ENCODE measurements around the gene TRABD2B.

Gene TRABD2B

DNA sequence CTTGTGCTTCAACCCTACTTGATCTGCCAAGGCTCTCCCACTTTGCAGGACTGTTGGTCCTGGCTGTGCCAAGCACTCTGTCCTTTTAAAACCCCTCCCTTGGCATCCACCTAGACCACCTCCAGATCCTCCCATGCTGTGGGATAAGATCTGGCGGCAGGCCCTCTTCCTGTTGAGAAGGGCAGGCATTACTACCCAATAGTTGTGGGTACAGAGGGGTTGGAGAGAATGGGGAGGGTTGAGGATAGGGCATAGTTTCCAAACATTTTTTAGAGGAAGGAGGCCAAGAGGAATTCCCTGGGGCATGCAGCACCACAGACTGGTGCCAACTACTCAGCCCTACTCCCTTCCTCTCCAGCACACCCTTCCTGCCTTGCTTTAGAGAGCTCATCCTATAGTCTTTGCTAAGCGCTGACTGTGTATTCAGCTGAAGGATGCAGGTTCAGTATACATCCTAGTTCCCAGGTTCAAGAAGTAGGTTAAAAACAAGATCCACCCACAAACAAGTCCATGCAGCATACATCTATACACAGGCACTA, 70.7 kb downstream of the TRABD2B start:
- Histone ChIP-seq H3K36me3 (ENCODE audit: control insufficient read depth in 1 of 2, insufficient read depth in 2 of 2, low read length in 2 of 2) (no peaks in the 10 kb centered on the region), H3K27ac (ENCODE audit: low read depth, low read length) (no peak overlapping the region), H3K4me1 (ENCODE audit: control insufficient read depth in 1 of 2, insufficient read depth in 2 of 2, low read length in 2 of 2) (no peaks in the 10 kb centered on the region), H3K9ac (ENCODE audit: low read depth in 1 of 2, low read length in 2 of 2) (no peak overlapping the region), H3K4me3 (ENCODE audit: low read depth in 1 of 2, low read length in 2 of 2) (no peak overlapping the region), H3K27me3 (ENCODE audit: control insufficient read depth in 1 of 2, insufficient read depth in 2 of 2, low read length in 2 of 2) (no peaks in the 10 kb centered on the region), H3K9me3 (ENCODE audit: control insufficient read depth in 1 of 2, low read length in 2 of 2) (no peaks in the 10 kb centered on the region)

DNA sequence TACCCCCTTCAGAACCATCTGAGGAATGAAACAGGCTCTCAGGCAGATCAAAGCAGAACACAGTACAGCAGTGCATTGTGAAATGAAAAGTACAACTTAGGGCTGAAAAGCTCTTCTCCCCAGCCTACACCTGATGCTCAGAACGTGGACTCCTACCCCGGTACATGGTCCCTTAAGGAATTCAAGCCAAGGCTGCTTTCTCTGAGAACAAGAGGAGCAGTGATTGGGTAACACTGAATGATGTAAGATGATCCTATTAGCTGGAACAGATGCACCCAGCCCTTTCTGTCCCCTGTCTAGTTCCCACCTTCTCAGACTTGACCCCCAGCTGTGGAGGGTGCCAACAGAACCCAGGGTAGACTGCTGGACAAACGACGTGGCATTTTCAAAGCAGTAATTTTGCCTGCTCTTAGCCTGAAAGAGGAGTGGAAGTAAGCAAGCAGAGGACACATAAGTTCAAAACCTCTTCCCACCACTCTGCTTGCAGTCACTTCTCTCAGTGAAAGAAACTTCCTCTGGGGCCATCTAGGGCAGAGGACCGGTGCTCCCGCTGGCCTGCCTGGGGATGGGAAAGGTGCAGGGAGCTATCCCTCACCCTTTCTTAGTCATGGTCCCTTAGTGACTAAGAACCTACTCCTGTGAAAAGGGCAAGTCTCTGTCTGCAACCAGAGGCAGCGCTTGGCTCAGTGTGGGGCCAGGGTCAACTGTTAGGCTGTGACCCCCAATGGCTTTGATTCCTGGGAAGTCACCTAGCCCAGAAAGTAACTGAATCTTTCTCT, 72.7 kb downstream of the TRABD2B start:
- Histone ChIP-seq H3K36me3 (ENCODE audit: control insufficient read depth in 1 of 2, insufficient read depth in 2 of 2, low read length in 2 of 2) (no peaks in the 10 kb centered on the region), H3K4me1 (ENCODE audit: control insufficient read depth in 1 of 2, insufficient read depth in 2 of 2, low read length in 2 of 2) (peaks cover 2 to 5% of the 10 kb centered on the region in 2 donors)

DNA sequence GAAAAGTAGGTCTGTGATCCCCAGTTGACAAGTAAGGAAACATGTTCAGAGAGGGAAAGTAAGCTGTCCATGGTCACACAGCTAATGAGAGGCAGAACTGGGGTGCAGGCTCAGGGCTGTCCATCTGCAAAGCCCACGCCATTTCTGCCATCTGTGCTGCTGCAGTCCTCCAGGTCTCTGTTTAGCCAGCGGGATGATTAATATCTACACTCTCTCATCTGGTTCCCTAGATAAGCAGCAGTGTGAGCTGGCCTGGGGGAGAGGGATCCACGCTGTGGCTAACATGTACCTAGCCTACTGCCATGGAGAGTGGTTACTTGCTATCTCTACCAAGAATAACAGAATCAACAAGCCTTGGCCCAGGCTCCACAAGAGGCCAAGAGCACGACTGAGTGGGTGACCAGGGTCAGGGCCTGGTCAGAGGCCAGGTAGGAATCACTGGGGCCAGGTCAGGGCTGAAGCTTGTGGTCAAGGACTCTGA, 75.2 kb downstream of the TRABD2B start:
- Histone ChIP-seq H3K27ac (ENCODE audit: low read depth, low read length) (no peak overlapping the region), H3K27me3 (ENCODE audit: control insufficient read depth in 1 of 2, insufficient read depth in 2 of 2, low read length in 2 of 2) (no peaks in the 10 kb centered on the region), H3K4me1 (ENCODE audit: control insufficient read depth in 1 of 2, insufficient read depth in 2 of 2, low read length in 2 of 2) (peaks cover 19 to 22% of the 10 kb centered on the region in 2 donors), H3K36me3 (ENCODE audit: control insufficient read depth in 1 of 2, insufficient read depth in 2 of 2, low read length in 2 of 2) (no peaks in the 10 kb centered on the region), H3K4me3 (ENCODE audit: low read depth in 1 of 2, low read length in 2 of 2) (no peak overlapping the region), H3K9ac (ENCODE audit: low read depth in 1 of 2, low read length in 2 of 2) (no peak overlapping the region), H3K9me3 (ENCODE audit: control insufficient read depth in 1 of 2, low read length in 2 of 2) (no peaks in the 10 kb centered on the region)

More for the DNA sequence above, 72.7 kb downstream of the TRABD2B start:
- no peaks in the 10 kb centered on the region for H3K9me3 ChIP-seq (ENCODE audit: control insufficient read depth in 1 of 2, low read length in 2 of 2)
- H3K27me3 ChIP-seq (ENCODE audit: control insufficient read depth in 1 of 2, insufficient read depth in 2 of 2, low read length in 2 of 2): no peaks in the 10 kb centered on the region
- no peak overlapping the region for H3K9ac ChIP-seq (ENCODE audit: low read depth in 1 of 2, low read length in 2 of 2)
- H3K27ac ChIP-seq (ENCODE audit: low read depth, low read length): no peak overlapping the region
- no peak overlapping the region for H3K4me3 ChIP-seq (ENCODE audit: low read depth in 1 of 2, low read length in 2 of 2)

DNA sequence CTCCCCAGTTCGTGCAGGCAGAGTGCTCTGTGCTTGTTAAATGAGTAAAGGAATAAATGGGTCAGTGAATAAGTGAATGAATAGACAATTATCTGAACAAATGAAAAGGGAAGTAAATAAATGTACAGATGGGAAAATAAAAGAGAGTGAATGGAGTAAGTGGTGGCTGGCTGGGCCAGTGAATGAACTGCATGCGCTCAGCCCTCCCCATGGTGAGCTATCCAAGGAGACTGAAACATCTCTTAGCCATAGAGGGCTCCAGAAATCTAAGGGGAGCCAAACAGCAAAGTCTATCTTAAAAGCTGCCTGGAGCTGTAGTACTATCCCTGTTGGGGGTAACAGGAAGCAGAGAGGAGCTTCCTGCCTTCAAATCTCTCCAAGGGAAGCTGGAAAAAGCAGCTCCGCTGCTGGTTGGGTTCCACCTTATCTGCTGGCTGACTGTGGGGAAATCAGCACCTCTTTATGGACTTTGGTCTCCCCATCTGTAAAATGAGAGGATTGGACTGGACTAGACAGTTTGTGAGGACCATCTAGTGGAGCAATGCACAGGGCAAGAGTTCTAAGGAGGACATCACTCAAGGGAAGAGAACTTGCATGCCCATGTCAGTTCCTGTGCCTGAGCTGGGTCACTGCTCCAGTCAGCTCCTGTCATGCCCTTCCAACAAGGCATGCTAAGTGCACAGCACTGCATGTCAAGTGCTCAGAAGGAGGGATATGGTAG, 77.9 kb downstream of the TRABD2B start:
- no peak overlapping the region for H3K9ac ChIP-seq (ENCODE audit: low read depth in 1 of 2, low read length in 2 of 2)
- no peaks in the 10 kb centered on the region for H3K36me3 ChIP-seq (ENCODE audit: control insufficient read depth in 1 of 2, insufficient read depth in 2 of 2, low read length in 2 of 2)
- H3K4me3 ChIP-seq (ENCODE audit: low read depth in 1 of 2, low read length in 2 of 2): no peak overlapping the region
- no peak overlapping the region for H3K27ac ChIP-seq (ENCODE audit: low read depth, low read length)
- no peaks in the 10 kb centered on the region for H3K9me3 ChIP-seq (ENCODE audit: control insufficient read depth in 1 of 2, low read length in 2 of 2)
- peaks cover 19 to 22% of the 10 kb centered on the region in 2 donors for H3K4me1 ChIP-seq (ENCODE audit: control insufficient read depth in 1 of 2, insufficient read depth in 2 of 2, low read length in 2 of 2)
- H3K27me3 ChIP-seq (ENCODE audit: control insufficient read depth in 1 of 2, insufficient read depth in 2 of 2, low read length in 2 of 2): no peaks in the 10 kb centered on the region

- H3K9ac ChIP-seq (ENCODE audit: low read depth in 1 of 2, low read length in 2 of 2): no peak overlapping the region
- peaks cover 22 to 23% of the 10 kb centered on the region in 2 donors for H3K4me1 ChIP-seq (ENCODE audit: control insufficient read depth in 1 of 2, insufficient read depth in 2 of 2, low read length in 2 of 2)
- no peak overlapping the region for H3K27ac ChIP-seq (ENCODE audit: low read depth, low read length)
- no peaks in the 10 kb centered on the region for H3K9me3 ChIP-seq (ENCODE audit: control insufficient read depth in 1 of 2, low read length in 2 of 2)
- no peaks in the 10 kb centered on the region for H3K36me3 ChIP-seq (ENCODE audit: control insufficient read depth in 1 of 2, insufficient read depth in 2 of 2, low read length in 2 of 2)
- no peak overlapping the region for H3K4me3 ChIP-seq (ENCODE audit: low read depth in 1 of 2, low read length in 2 of 2)
- no peaks in the 10 kb centered on the region for H3K27me3 ChIP-seq (ENCODE audit: control insufficient read depth in 1 of 2, insufficient read depth in 2 of 2, low read length in 2 of 2)
Measured at GRCh38 chr1:47918257-47918867, 78.8 kb downstream of the TRABD2B start.

- Histone ChIP-seq H3K27me3 (ENCODE audit: control insufficient read depth in 1 of 2, insufficient read depth in 2 of 2, low read length in 2 of 2) (no peaks in the 10 kb centered on the region), H3K4me1 (ENCODE audit: control insufficient read depth in 1 of 2, insufficient read depth in 2 of 2, low read length in 2 of 2) (peaks cover 29% of the 10 kb centered on the region in 2 donors), H3K9ac (ENCODE audit: low read depth in 1 of 2, low read length in 2 of 2) (no peak overlapping the region), H3K9me3 (ENCODE audit: control insufficient read depth in 1 of 2, low read length in 2 of 2) (no peaks in the 10 kb centered on the region), H3K36me3 (ENCODE audit: control insufficient read depth in 1 of 2, insufficient read depth in 2 of 2, low read length in 2 of 2) (no peaks in the 10 kb centered on the region), H3K4me3 (ENCODE audit: low read depth in 1 of 2, low read length in 2 of 2) (no peak overlapping the region), H3K27ac (ENCODE audit: low read depth, low read length) (no peak overlapping the region)
Measured at GRCh38 chr1:47917687-47918086, 79.5 kb downstream of the TRABD2B start.

DNA sequence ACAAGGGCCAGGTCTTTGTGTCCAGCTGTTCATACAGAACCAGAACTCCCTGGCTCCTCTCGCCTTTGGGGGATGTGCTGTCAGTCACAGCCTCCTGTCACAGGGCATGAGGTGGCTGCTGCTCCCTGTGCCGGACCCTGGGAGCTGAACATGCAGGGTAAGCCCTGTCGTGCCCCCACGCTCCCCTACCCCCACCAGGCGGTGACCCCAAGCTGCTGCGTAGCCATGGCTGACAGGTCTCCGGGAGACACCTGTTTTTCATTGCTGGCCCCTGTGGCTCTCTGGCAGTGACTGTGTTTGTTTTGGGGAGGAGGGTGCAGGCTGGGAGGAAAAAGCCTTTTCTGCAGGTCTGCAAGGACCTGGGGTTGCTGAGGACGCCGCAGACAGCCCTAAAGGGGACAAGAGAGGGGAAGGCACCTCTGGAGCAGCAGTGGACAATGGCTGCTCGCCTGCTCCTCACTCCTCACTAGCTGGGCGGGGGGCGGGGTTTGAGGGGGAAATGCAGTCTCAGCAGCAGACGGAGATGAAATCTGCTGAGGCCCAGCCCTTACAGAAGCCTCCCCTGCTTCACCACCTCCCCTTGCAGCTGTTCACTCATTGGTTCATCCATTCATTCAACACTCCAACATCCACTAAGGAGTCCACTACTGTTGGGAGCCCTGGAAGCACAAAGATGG, 81.4 kb downstream of the TRABD2B start:
- Histone ChIP-seq H3K36me3 (ENCODE audit: control insufficient read depth in 1 of 2, insufficient read depth in 2 of 2, low read length in 2 of 2) (no peaks in the 10 kb centered on the region), H3K27me3 (ENCODE audit: control insufficient read depth in 1 of 2, insufficient read depth in 2 of 2, low read length in 2 of 2) (no peaks in the 10 kb centered on the region), H3K9me3 (ENCODE audit: control insufficient read depth in 1 of 2, low read length in 2 of 2) (no peaks in the 10 kb centered on the region), H3K4me3 (ENCODE audit: low read depth in 1 of 2, low read length in 2 of 2) (no peak overlapping the region), H3K4me1 (ENCODE audit: control insufficient read depth in 1 of 2, insufficient read depth in 2 of 2, low read length in 2 of 2) (peaks cover 31 to 32% of the 10 kb centered on the region in 2 donors), H3K9ac (ENCODE audit: low read depth in 1 of 2, low read length in 2 of 2) (no peak overlapping the region), H3K27ac (ENCODE audit: low read depth, low read length) (no peak overlapping the region)

- Histone ChIP-seq H3K9me3 (ENCODE audit: control insufficient read depth in 1 of 2, low read length in 2 of 2) (no peaks in the 10 kb centered on the region), H3K4me1 (ENCODE audit: control insufficient read depth in 1 of 2, insufficient read depth in 2 of 2, low read length in 2 of 2) (peaks cover 31 to 32% of the 10 kb centered on the region in 2 donors), H3K36me3 (ENCODE audit: control insufficient read depth in 1 of 2, insufficient read depth in 2 of 2, low read length in 2 of 2) (no peaks in the 10 kb centered on the region), H3K27ac (ENCODE audit: low read depth, low read length) (no peak overlapping the region), H3K4me3 (ENCODE audit: low read depth in 1 of 2, low read length in 2 of 2) (no peak overlapping the region), H3K9ac (ENCODE audit: low read depth in 1 of 2, low read length in 2 of 2) (no peak overlapping the region), H3K27me3 (ENCODE audit: control insufficient read depth in 1 of 2, insufficient read depth in 2 of 2, low read length in 2 of 2) (no peaks in the 10 kb centered on the region)
Measured at GRCh38 chr1:47914952-47915676, 82.1 kb downstream of the TRABD2B start.

DNA sequence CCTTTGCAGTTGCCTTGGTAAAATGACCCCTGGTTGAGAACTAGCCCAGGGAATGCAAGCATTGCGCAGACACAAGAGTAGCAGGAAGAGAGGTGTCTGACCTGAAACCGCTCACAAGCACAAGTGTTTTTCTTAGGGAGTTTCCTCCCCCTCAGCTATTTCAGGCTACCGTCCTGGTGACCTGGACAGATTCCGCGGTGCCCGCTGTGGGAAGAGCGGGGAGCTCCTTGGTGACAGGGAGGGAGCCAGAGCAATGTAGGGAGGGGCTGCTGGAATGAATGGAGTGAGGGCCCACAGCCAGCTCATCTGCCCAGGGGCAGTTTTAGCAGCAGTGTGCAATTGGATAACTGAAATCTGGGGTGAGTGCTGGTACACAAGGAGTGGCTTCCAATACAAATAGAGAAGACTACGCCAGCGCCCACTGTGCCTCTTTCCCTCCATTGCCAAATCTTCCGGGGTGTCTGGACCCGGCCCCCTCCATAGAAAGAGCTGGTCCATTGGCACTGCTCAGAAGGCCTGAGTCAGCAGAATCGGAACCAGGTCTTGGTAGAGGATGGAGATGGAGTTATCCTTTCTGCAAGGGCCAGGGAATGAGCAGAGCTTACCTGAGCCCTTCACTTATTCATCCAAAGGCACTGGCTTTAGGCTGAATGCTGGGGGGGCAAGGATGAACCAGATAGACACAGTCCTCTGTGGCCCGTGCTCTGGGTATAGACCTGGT, 82.8 kb downstream of the TRABD2B start:
- Histone ChIP-seq H3K27ac (ENCODE audit: low read depth, low read length) (no peak overlapping the region), H3K9me3 (ENCODE audit: control insufficient read depth in 1 of 2, low read length in 2 of 2) (no peaks in the 10 kb centered on the region), H3K36me3 (ENCODE audit: control insufficient read depth in 1 of 2, insufficient read depth in 2 of 2, low read length in 2 of 2) (no peaks in the 10 kb centered on the region), H3K4me3 (ENCODE audit: low read depth in 1 of 2, low read length in 2 of 2) (no peak overlapping the region), H3K27me3 (ENCODE audit: control insufficient read depth in 1 of 2, insufficient read depth in 2 of 2, low read length in 2 of 2) (no peaks in the 10 kb centered on the region), H3K9ac (ENCODE audit: low read depth in 1 of 2, low read length in 2 of 2) (no peak overlapping the region), H3K4me1 (ENCODE audit: control insufficient read depth in 1 of 2, insufficient read depth in 2 of 2, low read length in 2 of 2) (peaks cover 25 to 29% of the 10 kb centered on the region in 2 donors)

Data from duodenal mucosa (tissue), 2 donors.